A549 (cell line): Measurements from ENCODE around the gene NGFR. TPM values are rescaled to one million over a fixed set of nuclear protein-coding genes. Genes with fewer than 3 reads are reported as not detected.

Experiments
- ATAC-seq, 2 experiments: fragments of 200-7000 bp in 1 of 2; fragments of >200 bp in 1 of 2; cut with Nextera tagmentation in 1 of 2; cut with Tn5 transposase in 1 of 2; 3 replicates each; pipeline versions ENCODE4 v1.8.0 to v1.9.1; 2018 to 2020; ENCODE audit warnings: mild to moderate bottlenecking in 1 of 2, moderate library complexity in 1 of 2
- CTCF ChIA-PET: fragments of 300-600 bp; sonication (Branson Sonifier 250); formaldehyde crosslinking; extraction: SDS; loops from one replicate; lab custom pipeline; 2021; ENCODE audit warnings: antibody characterized with exemption, inconsistent platforms; lab: Yijun Ruan, JAX
- POLR2A ChIA-PET: fragments of 350-600 bp; formaldehyde crosslinking; extraction: SDS; loops from one replicate; lab custom pipeline; 2021; ENCODE audit warnings: antibody characterized with exemption, inconsistent platforms; lab: Yijun Ruan, JAX
- DNase-seq, 2 experiments: peaks; one replicate each; pipeline versions ENCODE4 v3.0.0 to v3.0.0-alpha.2; 2011 to 2016; ENCODE audit warnings: low read depth in 1 of 2, low spot score in 1 of 2
- FAIRE-seq: peaks from 2 replicates; lab custom pipeline; 2011; peaks lifted over from hg19 to GRCh38; lab: Jason Lieb, UNC
- H3K27ac ChIP-seq, 2 experiments: fragments of >200 bp; sonication (Bioruptor Twin); formaldehyde crosslinking; 3 replicates each; pipeline ENCODE4 v1.5.1; 2016 to 2017
- H3K4me1 ChIP-seq: fragments of >200 bp; sonication (Bioruptor Twin); formaldehyde crosslinking; 3 replicates; pipeline ENCODE4 v1.6.1; 2016
- H3K4me2 ChIP-seq: fragments of >200 bp; sonication (Bioruptor Twin); formaldehyde crosslinking; 3 replicates; pipeline ENCODE4 v1.6.1; 2016
- H3K4me3 ChIP-seq: fragments of >200 bp; sonication (Bioruptor Twin); formaldehyde crosslinking; 3 replicates; pipeline ENCODE4 v1.5.1; 2016
- H3K9me3 ChIP-seq: fragments of >200 bp; sonication (Bioruptor Twin); formaldehyde crosslinking; 3 replicates; pipeline ENCODE4 v1.6.1; 2016
- CBX2 ChIP-seq: fragments of 200-600 bp; sonication (generic); IDR thresholded peaks from 2 replicates; pipeline ENCODE4 v1.6.1; 2016; ENCODE audit warnings: low read depth, mild to moderate bottlenecking, borderline replicate concordance
- CEBPB ChIP-seq, 2 experiments: fragments of >200 bp in 1 of 2; sonication (Bioruptor Twin) in 1 of 2; formaldehyde crosslinking in 1 of 2; IDR thresholded peaks; 2 replicates each; pipeline ENCODE4 v1.6.1; 2012 to 2016
- ESRRA ChIP-seq: fragments of 150-350 bp; IDR thresholded peaks from 2 replicates; pipeline ENCODE4 v1.6.1; 2014; ENCODE audit warnings: mild to moderate bottlenecking, low read length, borderline replicate concordance
- FOXS1 ChIP-seq: fragments of 250-450 bp; sonication (Bioruptor Pico); IDR thresholded peaks from 2 replicates; pipeline ENCODE4 v1.5.0; 2020; ENCODE audit warnings: mild to moderate bottlenecking, moderate library complexity
- GATA3 ChIP-seq: IDR thresholded peaks from 2 replicates; pipeline ENCODE4 v1.6.1; 2012; ENCODE audit warnings: borderline replicate concordance
- HEYL ChIP-seq: fragments of 250-450 bp; sonication (Bioruptor Pico); IDR thresholded peaks from 2 replicates; pipeline ENCODE4 v1.8.0; 2021; ENCODE audit warnings: mild to moderate bottlenecking, moderate library complexity
- KDM1A ChIP-seq: fragments of 200-600 bp; sonication (generic); IDR thresholded peaks from 2 replicates; pipeline ENCODE4 v1.6.1; 2016; ENCODE audit warnings: low read depth, mild to moderate bottlenecking
- KDM5A ChIP-seq: fragments of 200-600 bp; sonication (generic); IDR thresholded peaks from 2 replicates; pipeline ENCODE4 v1.6.1; 2016; ENCODE audit warnings: antibody characterized with exemption, mild to moderate bottlenecking
- MYC ChIP-seq: IDR thresholded peaks from 2 replicates; pipeline ENCODE4 v1.6.1; 2012; ENCODE audit warnings: mild to moderate bottlenecking, inconsistent platforms, low read length, improper control_type of control experiment, borderline replicate concordance
- NFE2L2 ChIP-seq: fragments of 150-350 bp; conservative IDR thresholded peaks from 2 replicates; pipeline ENCODE4 v1.6.1; 2014; ENCODE audit warnings: low read length
- NPAS2 ChIP-seq: fragments of 250-450 bp; sonication (Bioruptor Pico); IDR thresholded peaks from 2 replicates; pipeline ENCODE4 v1.8.0; 2022; ENCODE audit warnings: mild to moderate bottlenecking, moderate library complexity, borderline replicate concordance
- POLR2A ChIP-seq: IDR thresholded peaks from 2 replicates; pipeline ENCODE4 v1.6.1; 2012; ENCODE audit warnings: mild to moderate bottlenecking, low read length
- POLR2AphosphoS2 ChIP-seq: conservative IDR thresholded peaks from 2 replicates; pipeline ENCODE4 v1.6.1; 2012; ENCODE audit warnings: low read length, improper control_type of control experiment, inconsistent platforms
- RCOR1 ChIP-seq: fragments of 150-350 bp; IDR thresholded peaks from 2 replicates; pipeline ENCODE4 v1.6.1; 2014; ENCODE audit warnings: antibody characterized with exemption, low read length, low read depth
- RFX5 ChIP-seq: fragments of 450-650 bp; IDR thresholded peaks from 2 replicates; pipeline ENCODE4 v1.7.1; 2014; ENCODE audit warnings: antibody characterized with exemption, mild to moderate bottlenecking, moderate library complexity
- TP53 ChIP-seq: fragments of 250-450 bp; sonication (Bioruptor Pico); IDR thresholded peaks from 2 replicates; pipeline ENCODE4 v1.5.0; 2021; ENCODE audit warnings: mild to moderate bottlenecking, moderate library complexity
- ZC3H11A ChIP-seq: fragments of 450-650 bp; IDR thresholded peaks from 2 replicates; pipeline ENCODE4 v1.6.1; 2014; ENCODE audit warnings: antibody characterized with exemption, mild to moderate bottlenecking
- ZNF302 ChIP-seq: fragments of 250-450 bp; sonication (Bioruptor Pico); IDR thresholded peaks from 2 replicates; pipeline ENCODE4 v1.9.0; 2021; ENCODE audit warnings: inconsistent platforms, mild to moderate bottlenecking, moderate library complexity
- WGBS: methylation state at CpG from one replicate; pipeline ENCODE4 v1.1.6; 2017; ENCODE audit errors: missing lambda C conversion rate; 5-methylcytosine and 5-hydroxymethylcytosine counted together
- polyA plus RNA-seq, 4 experiments: library from polyadenylated mRNA; depleted of rRNA in 3 of 4; stranded (reverse); fragments of >200 nt; fragmentation: RNase III in 1 of 4; extraction: RNeasy Plus Mini Kit Qiagen cat#74134 plus additional on column Dnase treatment in 1 of 4; gene quantifications; 2 replicates in 3 of 4; 3 replicates in 1 of 4; pipeline ENCODE4 v1.2.3, GENCODE V29; 2011 to 2017
- TF ChIP-seq, protein P1 (sequence below): fragments of 200-600 bp; sonication (generic); IDR thresholded peaks from 2 replicates; pipeline ENCODE4 v1.6.1; 2016; ENCODE audit warnings: antibody characterized with exemption, mild to moderate bottlenecking, moderate library complexity
- TF ChIP-seq, protein P2 (sequence below): IDR thresholded peaks from 2 replicates; pipeline ENCODE4 v1.6.1; 2012

Gene NGFR
- polyA plus RNA-seq, 2 of the 4 experiments (the other 2 are of a cell fraction) = 0.13 to 0.18 TPM

DNA sequence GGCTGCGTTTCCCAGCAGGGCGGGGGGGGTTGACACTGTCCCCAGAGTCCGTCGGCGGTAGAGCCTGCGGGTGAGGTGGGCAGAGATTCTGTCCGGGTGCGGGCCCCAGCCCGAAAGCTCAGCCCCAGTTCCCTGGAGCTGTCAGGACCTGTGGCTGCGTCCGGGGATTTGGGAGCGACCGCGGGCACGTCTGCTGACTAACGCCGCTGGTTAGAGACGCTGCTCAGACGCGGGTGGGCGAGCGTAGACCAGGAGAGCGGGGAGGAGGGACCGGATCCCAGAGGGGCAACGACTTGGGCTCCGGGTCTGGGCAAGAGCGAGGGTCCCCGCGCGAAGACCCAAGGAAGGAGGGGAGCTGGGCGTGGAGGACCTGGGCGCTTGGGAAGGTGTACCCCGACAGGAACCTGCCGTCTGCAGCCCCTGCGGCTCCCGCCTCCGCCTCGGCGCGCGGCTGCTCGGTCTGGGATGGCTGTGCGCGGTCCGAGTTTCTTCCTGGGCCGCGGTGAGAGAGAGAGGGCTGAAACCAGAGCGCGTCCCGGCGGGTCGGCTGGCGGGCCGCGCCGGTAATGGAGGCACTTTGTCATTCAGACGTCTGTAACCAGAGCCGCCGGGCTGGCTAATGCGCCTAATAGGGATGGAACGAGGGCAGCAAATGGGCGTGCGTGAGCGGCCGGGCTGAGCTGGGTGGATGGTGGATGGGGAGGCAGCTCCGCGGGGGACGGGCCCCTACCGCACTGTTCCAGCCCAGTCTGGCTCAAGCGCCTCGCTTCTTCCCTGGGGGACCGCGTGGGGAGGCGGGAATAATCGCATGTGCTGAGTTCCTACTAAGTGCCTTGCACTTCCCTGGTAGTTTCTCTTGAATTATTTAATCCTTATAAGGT, 2.3 kb downstream of the NGFR start:
- peak in 1 of 2 experiments; percentile 48 for DNase-seq
- Histone ChIP-seq H3K27ac (peak overlapping the region in 1 of 2 experiments; percentile 39; a peak in 1 of 6 replicates), H3K4me2 (peak overlapping the region; percentile 94), H3K9me3 (no peaks in the 10 kb centered on the region), H3K4me1 (peaks cover 22% of the 10 kb centered on the region), H3K4me3 (peak overlapping the region; percentile 50)
- 16% methylated on average over 65 of the region's 75 CpGs for WGBS
- POLR2A ChIA-PET = no interaction called here
- FAIRE-seq = no peak
- ATAC-seq = peak; percentile 12 to 42; a peak in 4 of 6 replicates
- CTCF ChIA-PET = interaction anchor here (0.6 to 12.9 kb wide), 55 partner anchors 12 to 397 kb away, joined by 3 to 214 read pairs (median 5); partner anchors contain the start of gene PHB1
- TF ChIP-seq CEBPB (IDR thresholded peaks at IDR 0.05) (no peak), KDM5A (no peak), GATA3 (no peak), KDM1A (no peak), RCOR1 (no peak), CBX2 (no peak)

DNA sequence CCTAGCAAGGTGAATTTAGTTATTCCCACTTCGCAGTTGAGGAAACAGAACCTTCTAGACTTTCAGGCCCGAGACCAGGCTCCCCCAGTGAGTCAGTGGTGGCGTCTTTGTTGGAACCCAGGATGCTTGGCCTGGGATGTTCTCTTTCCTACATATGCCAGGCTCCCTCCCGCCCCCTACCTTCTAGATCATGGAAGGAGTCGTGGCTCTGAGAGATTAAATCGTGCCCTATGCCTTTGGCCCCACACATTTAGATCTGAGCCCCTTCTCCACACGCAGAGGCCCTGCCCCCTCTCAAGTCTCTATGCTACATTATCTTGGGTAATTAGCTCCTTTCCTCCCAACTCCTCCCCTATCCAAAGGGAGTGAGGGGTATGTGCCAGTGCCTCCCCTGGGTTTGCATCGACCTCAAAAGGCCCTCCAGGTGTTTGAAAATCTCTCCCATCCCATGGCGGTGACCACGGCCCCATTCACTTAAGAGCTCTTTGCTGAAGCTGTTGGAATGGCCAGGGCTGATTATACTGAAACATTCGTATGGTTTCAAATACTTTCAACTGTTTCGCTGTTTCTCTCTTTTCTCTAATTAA, 3.0 kb downstream of the NGFR start:
- WGBS = 62% methylated on average over 12 of the region's 12 CpGs
- DNase-seq (peak; percentile 41 to 51), ATAC-seq (peak in 1 of 2 experiments; percentile 16; a peak in 3 of 6 replicates), FAIRE-seq (no peak)
- peaks cover 22% of the 10 kb centered on the region for H3K4me1 ChIP-seq
- no peak overlapping the region; the same call in 2 of the 3 replicates for H3K4me2 ChIP-seq
- ChIA-PET CTCF (interaction anchor here (0.8 to 12.9 kb wide), 15 partner anchors 12 to 89 kb away, joined by 3 to 214 read pairs (median 13); no protein-coding TSS in a partner anchor), POLR2A (no interaction called here)
- TF ChIP-seq HEYL (no peak), ESRRA (no peak), POLR2AphosphoS2 (no peak)
- H3K4me3 ChIP-seq = no peak overlapping the region
- no peak overlapping the region for H3K27ac ChIP-seq
- H3K9me3 ChIP-seq = no peaks in the 10 kb centered on the region

DNA sequence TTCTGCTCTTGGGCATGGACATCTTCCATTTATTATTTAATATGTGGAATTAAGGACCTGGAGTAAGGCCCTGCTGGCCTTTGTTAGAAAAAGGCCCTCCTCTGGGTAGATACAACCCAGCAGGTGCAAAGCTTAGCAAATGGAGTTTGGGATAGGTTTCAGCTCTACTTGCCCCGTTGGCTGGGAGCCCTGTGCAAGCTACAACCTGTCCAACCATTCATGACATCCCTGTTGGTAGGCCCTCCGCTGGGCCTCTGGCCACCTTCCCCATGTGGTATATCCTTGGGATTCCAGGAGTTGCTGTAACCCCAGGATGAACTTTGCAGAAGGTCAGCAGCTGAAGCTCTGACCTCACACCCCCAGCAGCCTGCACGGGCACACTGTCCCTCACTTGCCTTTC, 6.4 kb downstream of the NGFR start:
- FAIRE-seq (no peak), DNase-seq (no peak), ATAC-seq (no peak)
- no peaks in the 10 kb centered on the region for H3K9me3 ChIP-seq
- H3K27ac ChIP-seq = no peak overlapping the region
- ChIA-PET POLR2A (interaction anchor here (0.6 kb wide), 1 partner anchor 9 kb away, joined by 3 read pairs; no protein-coding TSS in a partner anchor), CTCF (interaction anchor here (1.1 to 12.9 kb wide), 7 partner anchors 9 to 186 kb away, joined by 3 to 214 read pairs (median 8); no protein-coding TSS in a partner anchor)
- WGBS = 52% methylated on average over 3 of the region's 3 CpGs
- no peak overlapping the region for H3K4me3 ChIP-seq
- H3K4me2 ChIP-seq = no peak overlapping the region
- peaks cover 12% of the 10 kb centered on the region for H3K4me1 ChIP-seq
- TF ChIP-seq NPAS2 (CRISPR knock-in tag) = no peak
- TF ChIP-seq FOXS1 (CRISPR knock-in tag) = no peak
- no peak for TF ChIP-seq RFX5
- no peak for TF ChIP-seq NFE2L2
- TF ChIP-seq, protein P1, sequence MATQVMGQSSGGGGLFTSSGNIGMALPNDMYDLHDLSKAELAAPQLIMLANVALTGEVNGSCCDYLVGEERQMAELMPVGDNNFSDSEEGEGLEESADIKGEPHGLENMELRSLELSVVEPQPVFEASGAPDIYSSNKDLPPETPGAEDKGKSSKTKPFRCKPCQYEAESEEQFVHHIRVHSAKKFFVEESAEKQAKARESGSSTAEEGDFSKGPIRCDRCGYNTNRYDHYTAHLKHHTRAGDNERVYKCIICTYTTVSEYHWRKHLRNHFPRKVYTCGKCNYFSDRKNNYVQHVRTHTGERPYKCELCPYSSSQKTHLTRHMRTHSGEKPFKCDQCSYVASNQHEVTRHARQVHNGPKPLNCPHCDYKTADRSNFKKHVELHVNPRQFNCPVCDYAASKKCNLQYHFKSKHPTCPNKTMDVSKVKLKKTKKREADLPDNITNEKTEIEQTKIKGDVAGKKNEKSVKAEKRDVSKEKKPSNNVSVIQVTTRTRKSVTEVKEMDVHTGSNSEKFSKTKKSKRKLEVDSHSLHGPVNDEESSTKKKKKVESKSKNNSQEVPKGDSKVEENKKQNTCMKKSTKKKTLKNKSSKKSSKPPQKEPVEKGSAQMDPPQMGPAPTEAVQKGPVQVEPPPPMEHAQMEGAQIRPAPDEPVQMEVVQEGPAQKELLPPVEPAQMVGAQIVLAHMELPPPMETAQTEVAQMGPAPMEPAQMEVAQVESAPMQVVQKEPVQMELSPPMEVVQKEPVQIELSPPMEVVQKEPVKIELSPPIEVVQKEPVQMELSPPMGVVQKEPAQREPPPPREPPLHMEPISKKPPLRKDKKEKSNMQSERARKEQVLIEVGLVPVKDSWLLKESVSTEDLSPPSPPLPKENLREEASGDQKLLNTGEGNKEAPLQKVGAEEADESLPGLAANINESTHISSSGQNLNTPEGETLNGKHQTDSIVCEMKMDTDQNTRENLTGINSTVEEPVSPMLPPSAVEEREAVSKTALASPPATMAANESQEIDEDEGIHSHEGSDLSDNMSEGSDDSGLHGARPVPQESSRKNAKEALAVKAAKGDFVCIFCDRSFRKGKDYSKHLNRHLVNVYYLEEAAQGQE = no peak
- TF ChIP-seq POLR2A = no peak
- no peak for TF ChIP-seq ZNF302 (CRISPR knock-in tag)
- TF ChIP-seq ZC3H11A = no peak
- TF ChIP-seq, protein P2, sequence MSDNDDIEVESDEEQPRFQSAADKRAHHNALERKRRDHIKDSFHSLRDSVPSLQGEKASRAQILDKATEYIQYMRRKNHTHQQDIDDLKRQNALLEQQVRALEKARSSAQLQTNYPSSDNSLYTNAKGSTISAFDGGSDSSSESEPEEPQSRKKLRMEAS = no peak
- no peak for TF ChIP-seq MYC
- TF ChIP-seq TP53 = no peak
